Left ventricle myocardium inferior (tissue), 1 donor: ENCODE measurements around the gene SRSF2. TPM values are rescaled to one million over a fixed set of nuclear protein-coding genes. Genes with fewer than 3 reads are reported as not detected.

Experiments
- DNase-seq: peaks from one replicate; pipeline ENCODE4 v3.0.0-alpha.2; 2020
- H3K27ac ChIP-seq: fragments of 200-600 bp; replicated peaks from 2 replicates; pipeline ENCODE4 v1.8.0; 2021
- H3K27me3 ChIP-seq: fragments of 200-600 bp; 2 replicates; pipeline ENCODE4 v1.8.0; 2021; ENCODE audit warnings: low read depth
- H3K36me3 ChIP-seq: fragments of 200-600 bp; 2 replicates; pipeline ENCODE4 v1.8.0; 2021
- H3K4me1 ChIP-seq: fragments of 200-600 bp; 2 replicates; pipeline ENCODE4 v1.8.0; 2021
- H3K4me3 ChIP-seq: fragments of 200-600 bp; 2 replicates; pipeline ENCODE4 v1.8.0; 2021; ENCODE audit warnings: mild to moderate bottlenecking, moderate library complexity
- H3K9me3 ChIP-seq: fragments of 200-600 bp; replicated peaks from 2 replicates; pipeline ENCODE4 v1.8.0; 2021
- intact Hi-C: fragments of 100-400 bp; cut with micrococcal nuclease; formaldehyde crosslinking; loops from one replicate; pipeline ENCODE4 v1.11.0; 2022
- total RNA-seq: library from RNA; stranded (reverse); fragmentation: NEBNext Ultra II Directional; extraction: Animal tissue kit (Norgen Biotek cat#: 25700); gene quantifications from one replicate; pipeline ENCODE4 v1.2.1, GENCODE V29; 2021
- TF ChIP-seq, protein P1 (sequence below): fragments of 200-600 bp; IDR thresholded peaks from 2 replicates; pipeline ENCODE4 v1.8.0; 2021; ENCODE audit warnings: antibody characterized with exemption, mild to moderate bottlenecking, borderline replicate concordance
- donor health status: DM: no; HTN: yes; CAD: no; lungs with severe emphysema.

SRSF2 gene
- total RNA-seq, 1 donor from 2014 or later: 78.5 TPM

GRCh38 chr17:76736349-76737081 lies 616 bp downstream of the SRSF2 start:
- peak overlapping the region; percentile 96 for H3K4me3 ChIP-seq
- TF ChIP-seq, protein P1, sequence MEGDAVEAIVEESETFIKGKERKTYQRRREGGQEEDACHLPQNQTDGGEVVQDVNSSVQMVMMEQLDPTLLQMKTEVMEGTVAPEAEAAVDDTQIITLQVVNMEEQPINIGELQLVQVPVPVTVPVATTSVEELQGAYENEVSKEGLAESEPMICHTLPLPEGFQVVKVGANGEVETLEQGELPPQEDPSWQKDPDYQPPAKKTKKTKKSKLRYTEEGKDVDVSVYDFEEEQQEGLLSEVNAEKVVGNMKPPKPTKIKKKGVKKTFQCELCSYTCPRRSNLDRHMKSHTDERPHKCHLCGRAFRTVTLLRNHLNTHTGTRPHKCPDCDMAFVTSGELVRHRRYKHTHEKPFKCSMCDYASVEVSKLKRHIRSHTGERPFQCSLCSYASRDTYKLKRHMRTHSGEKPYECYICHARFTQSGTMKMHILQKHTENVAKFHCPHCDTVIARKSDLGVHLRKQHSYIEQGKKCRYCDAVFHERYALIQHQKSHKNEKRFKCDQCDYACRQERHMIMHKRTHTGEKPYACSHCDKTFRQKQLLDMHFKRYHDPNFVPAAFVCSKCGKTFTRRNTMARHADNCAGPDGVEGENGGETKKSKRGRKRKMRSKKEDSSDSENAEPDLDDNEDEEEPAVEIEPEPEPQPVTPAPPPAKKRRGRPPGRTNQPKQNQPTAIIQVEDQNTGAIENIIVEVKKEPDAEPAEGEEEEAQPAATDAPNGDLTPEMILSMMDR: peak; percentile 46
- peaks cover 89% of the 10 kb centered on the region for H3K4me1 ChIP-seq
- H3K9me3 ChIP-seq: no peaks in the 10 kb centered on the region
- no peaks in the 10 kb centered on the region for H3K27me3 ChIP-seq
- H3K36me3 ChIP-seq: peaks cover 50% of the 10 kb centered on the region
- peak; percentile 84 for DNase-seq
- H3K27ac ChIP-seq: peak overlapping the region; percentile 100
- intact Hi-C loops: no loop called here

DNA sequence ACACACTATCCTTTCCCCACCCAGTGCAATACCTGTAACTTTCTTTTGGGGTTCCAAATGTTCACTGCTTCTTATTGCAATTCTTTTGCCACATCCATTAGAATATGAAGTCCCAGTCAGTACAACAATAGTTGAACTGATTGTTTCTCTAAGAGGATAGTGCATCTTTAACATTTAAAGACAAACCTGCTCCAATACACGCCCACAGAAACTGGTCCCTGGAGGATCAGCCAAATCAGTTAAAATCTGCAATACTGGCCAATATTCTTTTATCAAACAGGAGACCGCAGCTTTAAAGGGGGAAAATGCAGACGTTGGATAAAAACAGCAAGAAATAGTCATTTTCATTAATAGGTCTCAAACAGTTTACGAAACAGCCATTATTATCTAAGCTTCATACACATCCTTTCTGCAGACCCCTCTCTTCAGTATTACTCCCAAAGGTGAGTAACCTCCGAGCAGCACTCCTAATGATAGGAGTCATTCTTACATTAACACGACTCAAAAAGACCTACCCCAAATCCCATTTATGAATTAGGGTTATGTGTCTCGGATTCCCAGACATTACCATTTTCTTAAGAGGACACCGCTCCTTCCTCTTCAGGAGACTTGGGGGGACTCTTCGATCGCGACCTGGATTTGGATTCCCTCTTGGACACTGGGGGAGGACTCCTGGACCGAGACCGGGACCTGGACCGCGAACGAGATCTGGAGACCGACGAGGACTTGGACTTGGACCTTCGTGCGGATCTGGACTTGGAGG lies 1.4 kb downstream of the SRSF2 start:
- Histone ChIP-seq H3K27me3 (no peaks in the 10 kb centered on the region), H3K4me1 (peaks cover 90% of the 10 kb centered on the region)

DNA sequence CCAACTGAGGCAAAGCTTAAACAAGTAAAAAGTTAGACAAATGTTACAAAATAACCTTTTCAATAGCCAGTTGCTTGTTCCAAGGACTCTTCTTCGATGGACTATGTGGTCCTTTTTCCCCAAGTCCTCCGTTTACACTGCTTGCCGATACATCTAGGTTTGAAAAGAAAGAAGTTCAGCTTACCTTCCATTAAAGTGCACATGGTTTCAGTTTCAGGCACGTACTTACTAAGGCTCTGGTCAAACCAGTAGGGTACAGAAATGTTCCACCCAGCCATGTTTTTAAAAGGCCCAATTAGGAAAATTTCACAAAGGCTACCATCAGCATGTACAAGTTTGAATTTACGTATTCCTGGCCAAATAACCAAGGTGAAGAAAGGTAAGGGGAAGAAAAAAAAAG lies 2.1 kb downstream of the SRSF2 start:
- H3K36me3 ChIP-seq: peaks cover 58% of the 10 kb centered on the region
- DNase-seq: no peak
- peak overlapping the region; percentile 96 for H3K4me3 ChIP-seq
- intact Hi-C loops: no loop called here
- no peaks in the 10 kb centered on the region for H3K9me3 ChIP-seq
- H3K27me3 ChIP-seq: no peaks in the 10 kb centered on the region
- H3K4me1 ChIP-seq: peaks cover 84% of the 10 kb centered on the region
- TF ChIP-seq, protein P1: no peak
- H3K27ac ChIP-seq: peak overlapping the region; percentile 100

More for the DNA sequence above, 1.4 kb downstream of the SRSF2 start:
- H3K9me3 ChIP-seq: no peaks in the 10 kb centered on the region
- H3K4me3 ChIP-seq: peak overlapping the region; percentile 96
- H3K36me3 ChIP-seq: peaks cover 54% of the 10 kb centered on the region
- peak overlapping the region; percentile 100 for H3K27ac ChIP-seq
- no peak for DNase-seq
- intact Hi-C loops: no loop called here
- TF ChIP-seq, protein P1: no peak

DNA sequence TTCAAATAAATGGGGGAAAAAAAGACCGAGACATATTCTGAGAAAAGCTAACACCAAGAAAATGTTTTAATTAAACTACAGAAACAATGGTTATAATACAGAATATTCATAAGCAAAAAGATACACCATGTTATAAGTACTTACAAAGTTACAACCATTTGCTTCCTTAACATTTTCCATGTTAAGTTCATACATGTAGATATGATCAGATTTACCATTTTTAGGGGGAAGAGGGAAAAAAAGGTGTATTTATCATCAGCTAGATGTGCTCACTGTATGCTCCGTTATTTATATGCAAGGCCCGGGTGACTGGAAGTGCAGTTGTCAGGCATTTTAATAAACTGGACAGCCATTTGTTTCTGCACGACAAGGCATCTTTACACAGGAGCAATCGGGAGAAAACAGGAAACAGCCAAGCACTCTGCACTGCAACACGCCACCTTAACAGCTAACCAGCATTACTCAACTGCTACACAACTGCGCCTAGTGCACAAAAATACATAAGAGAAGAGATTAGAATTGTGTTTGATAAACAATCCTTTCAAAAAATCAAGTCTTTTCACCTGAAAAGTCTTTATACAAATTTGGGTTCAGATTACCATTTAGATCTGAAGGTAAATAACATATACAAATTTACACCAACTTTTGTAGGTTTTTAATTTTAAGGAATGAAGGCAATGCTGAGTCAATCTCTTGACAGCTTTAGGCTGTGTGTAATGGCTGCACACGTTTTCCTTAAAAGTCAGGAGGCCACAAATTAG lies 2.9 kb downstream of the SRSF2 start:
- intact Hi-C loops: no loop called here
- DNase-seq: no peak
- Histone ChIP-seq H3K27me3 (no peaks in the 10 kb centered on the region), H3K27ac (peak overlapping the region; percentile 100), H3K4me3 (peak overlapping the region; percentile 96), H3K4me1 (peaks cover 82% of the 10 kb centered on the region), H3K9me3 (no peaks in the 10 kb centered on the region), H3K36me3 (peaks cover 61% of the 10 kb centered on the region)
- TF ChIP-seq, protein P1: no peak

- Histone ChIP-seq H3K4me1 (peaks cover 82% of the 10 kb centered on the region), H3K4me3 (peak overlapping the region; percentile 96), H3K27me3 (no peaks in the 10 kb centered on the region), H3K27ac (peak overlapping the region; percentile 100), H3K36me3 (peaks cover 63% of the 10 kb centered on the region), H3K9me3 (no peaks in the 10 kb centered on the region)
- TF ChIP-seq, protein P1: no peak
- DNase-seq: no peak
- intact Hi-C loops: no loop called here
These were observed 3.5 kb downstream of the SRSF2 start for GRCh38 chr17:76733618-76733957.
